NB4 (cell line): ENCODE results near the gene PDE3A.

Experiments used
- CTCF ChIP-seq: IDR thresholded peaks from one replicate; pipeline ENCODE4 v1.5.1; 2012; ENCODE audit warnings: low read depth, low read length
- MAX ChIP-seq: IDR thresholded peaks from 2 replicates; pipeline ENCODE4 v1.6.1; 2011; ENCODE audit warnings: low read depth, low read length
- MYC ChIP-seq: IDR thresholded peaks from 2 replicates; pipeline ENCODE4 v1.6.1; 2011; ENCODE audit warnings: low read depth, low read length
- POLR2A ChIP-seq: IDR thresholded peaks from 2 replicates; pipeline ENCODE4 v1.6.1; 2011; ENCODE audit warnings: mild to moderate bottlenecking; ENCODE audit not compliant: insufficient read length; ENCODE audit errors: extremely low read depth

GRCh38 chr12:20588042-20588441 is 219.7 kb downstream of the PDE3A start:
- TF ChIP-seq CTCF (no peak), POLR2A (no peak), MAX (no peak), MYC (no peak)
